ENCODE measurements around the gene CHMP1A.

Gene CHMP1A

DNA sequence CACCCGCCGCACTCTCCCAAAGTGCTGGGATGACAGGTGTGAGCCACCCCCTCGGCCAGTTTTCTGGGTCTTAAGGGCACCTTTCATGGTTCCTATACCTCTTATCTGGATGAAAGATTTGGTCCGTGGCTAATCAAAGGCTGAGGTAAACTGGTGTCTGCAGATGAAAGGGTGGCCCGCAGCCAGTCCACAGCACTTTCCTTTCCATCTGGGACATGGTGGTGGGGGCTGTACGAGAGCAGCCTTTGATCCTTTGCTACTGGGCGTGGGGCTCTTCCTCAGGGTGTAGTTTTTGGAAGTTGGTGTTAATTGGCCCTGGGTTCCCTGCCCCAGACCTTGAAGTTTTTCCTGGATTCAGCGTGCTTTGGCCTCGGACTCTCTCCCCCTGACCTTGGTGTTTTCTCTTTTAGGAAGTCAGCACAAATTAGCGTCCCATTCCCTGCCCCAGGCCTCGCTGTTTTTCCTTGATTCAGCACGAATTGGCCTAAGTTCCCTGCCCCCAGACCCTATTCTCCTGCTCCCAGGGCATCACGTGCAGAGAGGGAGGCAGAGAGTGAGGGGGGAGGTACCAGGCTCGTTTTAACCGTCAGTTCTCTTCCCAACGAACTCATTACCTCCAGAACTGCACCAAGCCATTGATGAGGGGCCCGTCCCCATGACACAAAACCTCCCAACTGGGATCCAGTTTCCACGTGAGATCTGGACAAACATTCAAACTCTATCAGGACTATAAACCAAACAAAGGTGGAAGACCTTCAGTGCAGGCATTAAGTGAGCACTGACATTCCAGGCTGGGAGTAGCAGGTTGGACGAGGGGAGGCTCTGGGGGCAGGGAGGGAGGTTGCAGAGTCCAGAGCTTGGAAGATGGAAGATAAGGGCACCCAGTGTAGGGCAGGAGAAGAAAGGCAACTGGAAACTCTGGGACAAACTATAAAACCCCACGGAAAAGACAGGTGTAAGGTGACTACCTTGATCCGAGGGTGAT, 32.4 kb downstream of the CHMP1A start:
- no peak for DNase-seq (ENCODE audit: low read depth in 2 of 2)

GRCh38 chr16:89623511-89624261, 33.8 kb downstream of the CHMP1A start:
- no peak for DNase-seq (ENCODE audit: low read depth in 2 of 2)

DNA sequence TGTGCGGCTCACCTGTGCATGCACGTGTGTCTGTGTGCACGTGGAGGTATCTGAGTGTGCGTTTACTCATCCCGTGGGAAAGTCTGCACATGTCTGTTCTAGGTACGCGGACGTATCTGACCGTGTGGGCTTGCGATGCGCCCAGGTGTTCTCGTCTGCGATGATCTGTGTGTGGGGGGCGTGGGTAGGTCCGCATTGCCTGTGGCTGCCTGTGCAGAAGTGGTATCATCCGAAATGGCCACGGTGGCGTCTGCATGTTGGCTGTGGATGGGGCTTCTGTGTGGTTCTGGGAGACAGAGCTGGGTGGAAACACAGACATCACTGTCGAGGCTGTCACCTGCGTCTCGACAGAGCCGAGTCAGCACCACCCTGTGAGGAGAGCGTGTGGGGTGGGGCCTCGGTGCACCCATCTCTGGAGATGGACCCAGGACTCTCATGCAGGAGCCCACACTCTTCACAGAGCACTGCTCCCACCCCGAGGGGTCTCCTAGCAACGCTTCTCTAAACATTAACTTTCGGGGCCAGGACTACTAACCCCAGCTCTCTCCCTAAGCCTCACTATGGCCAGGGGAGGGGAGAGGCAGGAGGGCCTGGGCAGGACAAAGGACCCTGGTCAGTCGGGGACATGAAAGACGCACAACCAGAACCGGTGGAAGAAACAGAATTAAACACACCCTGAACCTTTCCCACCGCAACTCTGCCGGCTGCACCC, 35.7 kb downstream of the CHMP1A start:
- no peak for DNase-seq (ENCODE audit: low read depth in 2 of 2)

DNA sequence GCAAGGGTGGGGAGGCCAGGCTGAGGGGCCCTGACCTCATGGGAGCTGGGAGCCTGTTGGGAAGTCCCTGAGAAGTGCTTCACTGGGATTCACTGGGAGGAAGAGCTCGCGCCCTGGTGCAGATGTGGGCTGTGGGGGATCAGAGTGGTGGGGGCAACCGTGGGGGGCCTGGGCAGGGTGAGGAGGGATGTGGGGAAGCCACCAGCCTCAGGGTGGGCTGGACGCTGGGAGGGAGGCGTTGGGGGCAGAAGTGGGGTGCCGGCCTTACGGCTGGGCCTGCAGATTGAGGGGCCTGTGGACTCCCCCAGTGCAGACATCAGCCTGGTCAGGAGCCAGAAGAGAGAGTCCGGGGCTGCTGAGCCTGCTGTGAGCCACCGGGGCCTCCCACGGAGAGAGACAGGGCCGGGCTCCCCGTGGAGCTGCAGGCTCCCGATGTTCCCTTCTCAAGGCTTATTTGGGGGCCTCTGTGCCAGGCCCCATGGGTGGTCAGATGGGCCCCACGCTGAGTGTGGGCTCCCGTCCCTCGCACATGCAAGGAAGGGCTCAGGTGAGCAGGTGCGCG, 36.3 kb downstream of the CHMP1A start:
- DNase-seq (ENCODE audit: low read depth in 2 of 2): no peak

GRCh38 chr16:89620406-89620841, 37.1 kb downstream of the CHMP1A start:
- no peak for DNase-seq (ENCODE audit: low read depth in 2 of 2)

DNA sequence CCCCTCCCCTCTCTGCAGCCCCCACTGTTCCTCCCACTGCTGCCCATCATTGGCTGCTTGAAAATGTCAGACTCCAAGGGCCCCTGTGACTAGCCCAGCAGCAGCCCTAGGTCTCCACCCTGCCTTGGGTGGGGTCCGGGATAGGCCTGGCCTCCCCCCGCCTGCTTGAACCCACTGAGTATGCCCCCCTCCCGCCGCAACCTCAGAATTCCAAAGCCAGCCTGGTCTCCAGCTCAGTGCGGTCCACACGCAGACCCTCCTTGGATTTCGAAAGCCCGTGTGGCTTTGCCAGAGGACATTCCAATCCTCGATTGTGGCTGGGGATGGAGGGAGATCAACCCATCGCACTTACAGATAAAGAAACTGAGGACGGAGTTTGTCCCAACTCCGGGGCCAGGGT, 37.7 kb downstream of the CHMP1A start:
- DNase-seq (ENCODE audit: low read depth in 2 of 2): no peak

DNA sequence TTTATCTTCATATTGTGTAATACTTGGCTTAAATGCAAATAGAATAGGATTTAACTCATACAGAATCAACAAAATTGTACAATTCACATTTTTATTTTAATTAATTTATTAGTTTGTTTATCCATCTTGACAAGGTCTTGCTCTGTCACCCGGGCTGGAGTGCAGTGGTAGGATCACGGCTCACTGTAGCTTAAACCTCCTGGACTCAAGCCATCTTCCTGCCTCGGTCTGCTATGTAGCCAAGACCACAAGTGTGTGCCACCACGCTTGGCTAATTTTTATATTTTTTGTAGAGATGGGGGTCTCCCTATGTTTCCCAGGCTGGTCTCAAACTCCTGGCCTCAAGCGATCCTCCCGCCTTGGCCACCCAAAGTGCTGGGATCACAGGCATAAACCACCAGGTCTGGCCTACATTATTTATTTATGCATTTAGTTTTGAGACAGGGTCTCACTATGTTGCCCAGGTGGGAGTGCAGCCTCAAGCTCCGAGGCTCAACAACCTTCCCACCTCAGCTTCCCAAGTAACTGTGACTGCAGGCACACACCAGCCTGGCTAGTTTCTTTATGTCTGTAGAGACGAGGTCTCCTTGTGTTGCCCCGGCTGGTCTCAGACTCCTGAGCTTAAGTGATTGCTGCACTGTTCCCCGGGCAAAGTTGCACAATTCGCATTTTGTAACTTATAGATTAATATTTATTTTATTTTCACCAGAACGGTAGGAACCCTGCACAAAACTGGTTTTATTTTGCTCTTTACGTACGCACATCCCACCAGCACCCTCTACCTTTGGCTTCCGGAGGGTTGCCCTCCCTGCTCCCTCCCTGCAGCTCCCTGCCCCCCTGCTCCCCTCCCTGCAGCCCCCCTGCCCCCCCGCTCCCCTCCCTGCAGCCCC, 39.2 kb downstream of the CHMP1A start:
- DNase-seq (ENCODE audit: low read depth in 2 of 2): no peak

DNA sequence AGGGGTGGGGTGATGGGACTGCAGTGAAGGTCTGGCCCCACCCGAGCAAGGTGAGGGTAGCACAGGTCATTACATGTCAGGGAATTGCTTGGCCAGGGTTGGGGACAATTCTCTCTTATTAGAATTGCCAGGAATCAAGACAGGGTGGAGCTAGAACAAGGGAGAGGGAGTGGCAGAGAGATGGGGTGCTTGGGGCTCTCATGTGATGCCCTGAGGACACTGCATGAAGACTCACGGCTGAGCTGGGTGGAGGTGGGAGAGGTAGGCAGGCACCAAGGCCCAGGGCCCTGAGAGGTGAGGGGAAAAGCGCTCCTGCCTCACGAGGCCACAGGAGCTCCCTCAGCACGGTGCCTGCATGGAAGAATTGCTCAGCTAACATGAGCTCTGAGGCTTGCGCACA, 40.5 kb downstream of the CHMP1A start:
- no peak for DNase-seq (ENCODE audit: low read depth in 2 of 2)

GRCh38 chr16:89616623-89617022, 40.9 kb downstream of the CHMP1A start:
- DNase-seq (ENCODE audit: low read depth in 2 of 2): no peak

- no peak for DNase-seq (ENCODE audit: low read depth in 2 of 2)
Measured at GRCh38 chr16:89615596-89616090, 41.9 kb downstream of the CHMP1A start.

GRCh38 chr16:89615176-89615575, 42.3 kb downstream of the CHMP1A start:
- no peak for DNase-seq (ENCODE audit: low read depth in 2 of 2)

DNA sequence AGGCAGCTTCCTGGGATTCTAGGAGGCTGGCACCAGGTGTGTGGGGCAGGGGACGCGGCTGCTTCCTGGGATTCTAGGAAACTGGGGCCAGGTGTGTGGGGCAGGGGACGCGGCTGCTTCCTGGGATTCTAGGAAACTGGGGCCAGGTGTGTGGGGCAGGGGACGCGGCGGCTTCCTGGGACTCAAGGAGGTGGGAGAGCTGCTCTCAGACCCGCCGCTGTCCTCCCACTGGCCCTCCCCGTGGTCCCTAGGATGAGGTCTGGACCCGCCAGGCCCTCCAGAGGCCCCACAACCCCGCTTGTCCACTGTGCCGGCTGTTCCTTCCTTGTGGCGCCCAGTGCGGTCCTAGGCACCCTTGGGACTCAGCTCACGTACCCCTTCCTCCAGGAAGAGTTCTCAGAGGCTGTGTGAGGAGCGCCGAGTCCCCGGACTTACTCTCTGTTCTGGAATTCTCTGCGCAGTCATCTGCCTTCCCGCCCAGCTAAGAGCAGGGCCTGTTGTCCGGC, 43.5 kb downstream of the CHMP1A start:
- DNase-seq (ENCODE audit: low read depth in 2 of 2): no peak

DNA sequence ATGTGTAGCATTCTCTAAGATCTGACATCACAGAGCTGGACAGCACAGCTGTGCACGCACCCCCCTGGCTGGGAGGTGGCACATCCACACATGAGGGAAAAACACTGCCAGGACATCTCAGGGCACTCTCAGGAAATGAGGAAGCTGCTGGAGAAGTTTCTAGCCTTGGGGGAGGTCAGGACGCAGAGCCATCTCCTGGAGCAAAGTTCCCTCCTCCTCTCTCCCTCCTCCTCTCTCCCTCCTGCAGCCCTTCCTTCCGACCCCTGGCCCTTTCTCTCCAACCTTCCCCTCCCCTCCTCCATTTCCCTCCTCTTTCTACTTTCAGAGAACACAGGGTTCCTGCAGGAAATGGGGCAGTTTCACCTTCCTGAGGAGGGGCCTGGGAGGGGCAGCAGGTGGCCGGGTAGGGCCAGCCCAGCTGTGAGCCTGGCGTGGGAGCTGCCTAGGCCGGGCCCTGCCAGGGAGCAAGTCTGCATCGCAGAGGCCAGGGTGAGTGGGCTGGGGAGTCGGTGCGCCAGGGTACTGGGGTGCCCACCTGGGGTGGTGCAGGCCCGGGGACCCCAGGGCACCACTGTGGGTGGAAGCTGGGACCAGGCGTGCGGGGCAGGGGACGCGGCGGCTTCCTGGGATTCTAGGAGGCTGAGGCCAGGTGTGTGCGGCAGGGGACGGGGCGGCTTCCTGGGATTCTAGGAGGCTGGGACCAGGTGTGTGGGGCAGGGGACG, 44.1 kb downstream of the CHMP1A start, which contains the start of gene DPEP1:
Gene DPEP1, plus strand, starts transcription at position 412 of the 723 bp plus-strand sequence. CDS start 16,769 bp downstream, outside the sequence.
- no peak for DNase-seq (ENCODE audit: low read depth in 2 of 2)

DNA sequence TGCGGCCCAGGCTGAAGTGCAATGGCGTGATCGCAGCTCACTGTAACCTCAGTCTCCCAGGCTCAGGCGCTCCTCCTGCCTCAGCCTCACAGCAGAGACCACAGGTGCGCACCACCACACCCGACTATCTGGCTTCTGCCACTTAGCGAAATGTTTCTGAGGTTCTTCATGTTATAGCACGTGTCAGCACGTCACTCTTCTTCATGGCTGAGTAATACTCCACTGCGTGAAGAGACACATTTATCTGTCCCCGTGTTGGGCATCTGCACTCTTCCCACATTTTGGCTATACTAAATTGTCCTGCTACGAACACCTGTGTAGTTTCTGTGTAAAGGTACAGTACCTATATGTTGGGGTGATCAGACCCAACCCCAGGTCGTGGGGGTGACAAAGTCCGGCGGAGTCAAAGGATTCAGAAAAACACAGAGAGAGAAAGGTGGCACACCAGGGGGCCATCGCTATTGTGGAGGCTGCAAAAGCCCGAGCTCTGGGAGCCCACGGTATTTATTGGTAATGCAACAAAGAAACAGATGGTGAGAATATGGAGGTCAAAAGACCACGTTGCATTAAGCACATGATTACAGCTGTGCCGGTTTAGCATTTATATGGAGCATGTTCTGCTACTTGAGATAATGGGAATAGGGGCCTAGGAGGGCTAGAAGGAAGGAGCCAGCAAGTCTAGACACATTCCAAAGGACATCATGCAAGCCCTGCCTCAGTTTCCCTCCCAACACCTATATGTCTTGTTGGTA, 44.9 kb downstream of the CHMP1A start:
- no peak for DNase-seq (ENCODE audit: low read depth in 2 of 2)

DNA sequence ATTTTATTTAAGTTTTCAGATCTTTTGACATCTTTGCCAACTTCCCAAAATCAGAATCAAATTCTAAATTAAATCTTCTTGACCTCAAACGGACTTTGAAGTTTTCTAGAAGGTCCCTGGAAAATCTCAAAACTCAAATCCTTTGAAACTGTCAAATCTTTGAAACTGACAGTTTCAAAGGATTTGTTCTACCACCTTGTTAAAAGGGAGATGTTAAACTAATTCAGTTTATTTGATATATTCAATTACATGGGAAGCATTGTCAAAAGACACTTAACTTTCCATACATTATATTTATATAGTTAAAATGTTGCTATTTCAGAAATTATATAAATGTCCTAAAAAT, 47.4 kb downstream of the CHMP1A start:
- no peak for DNase-seq (ENCODE audit: low read depth in 2 of 2)

- no peak for DNase-seq (ENCODE audit: low read depth in 2 of 2)
Measured at GRCh38 chr16:89607937-89608740, 49.4 kb downstream of the CHMP1A start.

GRCh38 chr16:89607453-89607852, 50.1 kb downstream of the CHMP1A start:
- DNase-seq (ENCODE audit: low read depth in 2 of 2): no peak

- DNase-seq (ENCODE audit: low read depth in 2 of 2): no peak
Measured at GRCh38 chr16:89606006-89606405, 51.5 kb downstream of the CHMP1A start.
